ENCODE data around the gene FGF14.

Gene FGF14

GRCh38 chr13:102400675-102401145 lies 1.1 kb downstream of the FGF14 start:
- H3K4me3 ChIP-seq (ENCODE audit: low read length in 2 of 2): peak overlapping the region; percentile 48 to 88
- peak overlapping the region; percentile 83 for H2AFZ ChIP-seq (ENCODE audit: low read length)
- H2AK5ac ChIP-seq (ENCODE audit: low read depth, low read length): no peak overlapping the region
- H4K91ac ChIP-seq (ENCODE audit: low read depth, low read length, poor library complexity): no peak overlapping the region
- H3K14ac ChIP-seq (ENCODE audit: low read length): no peak overlapping the region
- peaks cover 0 to under 1% of the 10 kb centered on the region in 2 donors for H3K9me3 ChIP-seq (replicated peaks in 1 of 2; ENCODE audit: control insufficient read depth in 2 of 2, insufficient read depth in 1 of 2, low read depth in 1 of 2, low read length in 2 of 2)
- H3K9ac ChIP-seq (ENCODE audit: low read depth, low read length, poor library complexity): no peak overlapping the region
- H3K23ac ChIP-seq (ENCODE audit: low read depth, low read length, poor library complexity): peak overlapping the region; percentile 73
- H3K36me3 ChIP-seq (replicated peaks in 1 of 2; ENCODE audit: control insufficient read depth in 2 of 2, insufficient read depth in 2 of 2, low read length in 2 of 2): no peaks in the 10 kb centered on the region
- H4K8ac ChIP-seq (ENCODE audit: low read depth, low read length): no peak overlapping the region
- no peak overlapping the region for H2BK12ac ChIP-seq (ENCODE audit: low read length)
- no peak for DNase-seq (ENCODE audit: low spot score)
- H2BK5ac ChIP-seq (ENCODE audit: low read length): no peak overlapping the region
- no peaks in the 10 kb centered on the region for H3K79me1 ChIP-seq (ENCODE audit: low read depth, low read length)
- peaks cover 2 to 25% (median 4%) of the 10 kb centered on the region in 3 experiments for H3K27me3 ChIP-seq (ENCODE audit: control insufficient read depth in 3 of 3, insufficient read depth in 3 of 3, low read depth in 1 of 3, low read length in 3 of 3)
- no peak overlapping the region for H2BK15ac ChIP-seq (ENCODE audit: low read length)
- H3K4ac ChIP-seq (ENCODE audit: low read length): no peak overlapping the region
- H3K4me1 ChIP-seq (ENCODE audit: control insufficient read depth in 2 of 2, insufficient read depth in 1 of 2, low read depth in 1 of 2, low read length in 2 of 2): peaks cover 0 to 4% of the 10 kb centered on the region in 2 donors
- peak overlapping the region; percentile 84 for H3K18ac ChIP-seq (ENCODE audit: low read length)
- H3K27ac ChIP-seq (replicated peaks; ENCODE audit: low read length): no peak overlapping the region
- no peak overlapping the region for H2BK120ac ChIP-seq (ENCODE audit: low read depth, low read length)
- no CpG with 5 or more reads among the region's 24 CpGs for WGBS, 2 donors (ENCODE audit: extremely low coverage in 2 of 2, insufficient read length in 2 of 2, insufficient replicate concordance in 1 of 2)
- peak overlapping the region; percentile 98 for H3K4me2 ChIP-seq (ENCODE audit: insufficient read depth, low read length, poor library complexity, severe bottlenecking)

- no peak overlapping the region for H3K27ac ChIP-seq (replicated peaks; ENCODE audit: low read length)
- DNase-seq (ENCODE audit: low spot score): no peak
- no CpG with 5 or more reads among the region's 58 CpGs for WGBS, 2 donors (ENCODE audit: extremely low coverage in 2 of 2, insufficient read length in 2 of 2, insufficient replicate concordance in 1 of 2)
- no peak overlapping the region for H4K91ac ChIP-seq (ENCODE audit: low read depth, low read length, poor library complexity)
- peak overlapping the region; percentile 89 for H2BK15ac ChIP-seq (ENCODE audit: low read length)
- no peak overlapping the region for H4K8ac ChIP-seq (ENCODE audit: low read depth, low read length)
- H3K14ac ChIP-seq (ENCODE audit: low read length): peak overlapping the region; percentile 44
- peaks cover 2 to 25% (median 4%) of the 10 kb centered on the region in 3 experiments for H3K27me3 ChIP-seq (ENCODE audit: control insufficient read depth in 3 of 3, insufficient read depth in 3 of 3, low read depth in 1 of 3, low read length in 3 of 3)
- peaks cover 0 to 6% of the 10 kb centered on the region in 2 donors for H3K9me3 ChIP-seq (replicated peaks in 1 of 2; ENCODE audit: control insufficient read depth in 2 of 2, insufficient read depth in 1 of 2, low read depth in 1 of 2, low read length in 2 of 2)
- no peak overlapping the region for H2BK5ac ChIP-seq (ENCODE audit: low read length)
- peak overlapping the region; percentile 84 for H3K18ac ChIP-seq (ENCODE audit: low read length)
- peak overlapping the region; percentile 11 for H2BK12ac ChIP-seq (ENCODE audit: low read length)
- H2BK120ac ChIP-seq (ENCODE audit: low read depth, low read length): no peak overlapping the region
- H2AFZ ChIP-seq (ENCODE audit: low read length): peak overlapping the region; percentile 83
- H3K79me1 ChIP-seq (ENCODE audit: low read depth, low read length): no peaks in the 10 kb centered on the region
- H3K36me3 ChIP-seq (replicated peaks in 1 of 2; ENCODE audit: control insufficient read depth in 2 of 2, insufficient read depth in 2 of 2, low read length in 2 of 2): no peaks in the 10 kb centered on the region
- peak overlapping the region; percentile 82 for H3K9ac ChIP-seq (ENCODE audit: low read depth, low read length, poor library complexity)
- peak overlapping the region; percentile 73 for H3K23ac ChIP-seq (ENCODE audit: low read depth, low read length, poor library complexity)
- peak overlapping the region; percentile 48 to 88 for H3K4me3 ChIP-seq (ENCODE audit: low read length in 2 of 2)
- no peak overlapping the region for H3K4ac ChIP-seq (ENCODE audit: low read length)
- H3K4me2 ChIP-seq (ENCODE audit: insufficient read depth, low read length, poor library complexity, severe bottlenecking): peak overlapping the region; percentile 98
- H2AK5ac ChIP-seq (ENCODE audit: low read depth, low read length): peak overlapping the region; percentile 58
- peaks cover 3 to 6% of the 10 kb centered on the region in 2 donors for H3K4me1 ChIP-seq (ENCODE audit: control insufficient read depth in 2 of 2, insufficient read depth in 1 of 2, low read depth in 1 of 2, low read length in 2 of 2)
Measured at GRCh38 chr13:102399791-102400674, 1.8 kb downstream of the FGF14 start.

GRCh38 chr13:102395939-102396338 lies 5.9 kb downstream of the FGF14 start:
- no peak overlapping the region for H3K4me2 ChIP-seq (ENCODE audit: insufficient read depth, low read length, poor library complexity, severe bottlenecking)
- no peak overlapping the region for H3K14ac ChIP-seq (ENCODE audit: low read length)
- H4K91ac ChIP-seq (ENCODE audit: low read depth, low read length, poor library complexity): no peak overlapping the region
- no peak overlapping the region for H4K8ac ChIP-seq (ENCODE audit: low read depth, low read length)
- no CpG with 5 or more reads among the region's 2 CpGs for WGBS, 2 donors (ENCODE audit: extremely low coverage in 2 of 2, insufficient read length in 2 of 2, insufficient replicate concordance in 1 of 2)
- peaks cover 4 to 9% of the 10 kb centered on the region in 2 donors for H3K4me1 ChIP-seq (ENCODE audit: control insufficient read depth in 2 of 2, insufficient read depth in 1 of 2, low read depth in 1 of 2, low read length in 2 of 2)
- no peak overlapping the region for H3K27ac ChIP-seq (replicated peaks; ENCODE audit: low read length)
- H3K18ac ChIP-seq (ENCODE audit: low read length): no peak overlapping the region
- H3K79me1 ChIP-seq (ENCODE audit: low read depth, low read length): no peaks in the 10 kb centered on the region
- no peak overlapping the region for H3K9ac ChIP-seq (ENCODE audit: low read depth, low read length, poor library complexity)
- no peak overlapping the region for H2BK15ac ChIP-seq (ENCODE audit: low read length)
- peaks cover 0 to 6% of the 10 kb centered on the region in 2 donors for H3K9me3 ChIP-seq (replicated peaks in 1 of 2; ENCODE audit: control insufficient read depth in 2 of 2, insufficient read depth in 1 of 2, low read depth in 1 of 2, low read length in 2 of 2)
- no peak overlapping the region for H3K23ac ChIP-seq (ENCODE audit: low read depth, low read length, poor library complexity)
- no peak overlapping the region for H2BK12ac ChIP-seq (ENCODE audit: low read length)
- H2AK5ac ChIP-seq (ENCODE audit: low read depth, low read length): no peak overlapping the region
- no peak for DNase-seq (ENCODE audit: low spot score)
- H2BK120ac ChIP-seq (ENCODE audit: low read depth, low read length): no peak overlapping the region
- H2BK5ac ChIP-seq (ENCODE audit: low read length): no peak overlapping the region
- H2AFZ ChIP-seq (ENCODE audit: low read length): no peak overlapping the region
- no peaks in the 10 kb centered on the region for H3K36me3 ChIP-seq (replicated peaks in 1 of 2; ENCODE audit: control insufficient read depth in 2 of 2, insufficient read depth in 2 of 2, low read length in 2 of 2)
- no peak overlapping the region for H3K4ac ChIP-seq (ENCODE audit: low read length)
- H3K27me3 ChIP-seq (ENCODE audit: control insufficient read depth in 3 of 3, insufficient read depth in 3 of 3, low read depth in 1 of 3, low read length in 3 of 3): peaks cover 0 to 19% (median 2%) of the 10 kb centered on the region in 3 experiments
- no peak overlapping the region for H3K4me3 ChIP-seq (ENCODE audit: low read length in 2 of 2)

- Histone ChIP-seq H4K8ac (ENCODE audit: low read depth, low read length) (no peak overlapping the region), H3K27me3 (ENCODE audit: control insufficient read depth in 3 of 3, insufficient read depth in 3 of 3, low read depth in 1 of 3, low read length in 3 of 3) (peaks cover 0 to 12% (median 0%) of the 10 kb centered on the region in 3 experiments), H3K9me3 (replicated peaks in 1 of 2; ENCODE audit: control insufficient read depth in 2 of 2, insufficient read depth in 1 of 2, low read depth in 1 of 2, low read length in 2 of 2) (peaks cover 0 to 6% of the 10 kb centered on the region in 2 donors), H2AK5ac (ENCODE audit: low read depth, low read length) (no peak overlapping the region), H3K4me2 (ENCODE audit: insufficient read depth, low read length, poor library complexity, severe bottlenecking) (peak overlapping the region; percentile 70), H4K91ac (ENCODE audit: low read depth, low read length, poor library complexity) (no peak overlapping the region), H3K9ac (ENCODE audit: low read depth, low read length, poor library complexity) (no peak overlapping the region), H3K79me1 (ENCODE audit: low read depth, low read length) (no peaks in the 10 kb centered on the region), H3K23ac (ENCODE audit: low read depth, low read length, poor library complexity) (no peak overlapping the region), H2BK120ac (ENCODE audit: low read depth, low read length) (no peak overlapping the region), H3K36me3 (replicated peaks in 1 of 2; ENCODE audit: control insufficient read depth in 2 of 2, insufficient read depth in 2 of 2, low read length in 2 of 2) (no peaks in the 10 kb centered on the region), H3K27ac (replicated peaks; ENCODE audit: low read length) (no peak overlapping the region), H3K4ac (ENCODE audit: low read length) (no peak overlapping the region), H2AFZ (ENCODE audit: low read length) (peak overlapping the region; percentile 97), H2BK12ac (ENCODE audit: low read length) (no peak overlapping the region), H2BK15ac (ENCODE audit: low read length) (no peak overlapping the region), H3K14ac (ENCODE audit: low read length) (no peak overlapping the region), H3K4me1 (ENCODE audit: control insufficient read depth in 2 of 2, insufficient read depth in 1 of 2, low read depth in 1 of 2, low read length in 2 of 2) (peaks cover 4 to 9% of the 10 kb centered on the region in 2 donors), H2BK5ac (ENCODE audit: low read length) (no peak overlapping the region), H3K18ac (ENCODE audit: low read length) (no peak overlapping the region), H3K4me3 (ENCODE audit: low read length in 2 of 2) (peak overlapping the region; percentile 69 to 98)
- DNase-seq (ENCODE audit: low spot score): no peak
- WGBS, 2 donors (ENCODE audit: extremely low coverage in 2 of 2, insufficient read length in 2 of 2, insufficient replicate concordance in 1 of 2): no CpG with 5 or more reads among the region's 10 CpGs
Measured at GRCh38 chr13:102395174-102395573, 6.7 kb downstream of the FGF14 start.

Data from neuronal stem cell (in vitro differentiated cells).